ENCODE data around the gene FOXJ3.

The FOXJ3 gene

DNA sequence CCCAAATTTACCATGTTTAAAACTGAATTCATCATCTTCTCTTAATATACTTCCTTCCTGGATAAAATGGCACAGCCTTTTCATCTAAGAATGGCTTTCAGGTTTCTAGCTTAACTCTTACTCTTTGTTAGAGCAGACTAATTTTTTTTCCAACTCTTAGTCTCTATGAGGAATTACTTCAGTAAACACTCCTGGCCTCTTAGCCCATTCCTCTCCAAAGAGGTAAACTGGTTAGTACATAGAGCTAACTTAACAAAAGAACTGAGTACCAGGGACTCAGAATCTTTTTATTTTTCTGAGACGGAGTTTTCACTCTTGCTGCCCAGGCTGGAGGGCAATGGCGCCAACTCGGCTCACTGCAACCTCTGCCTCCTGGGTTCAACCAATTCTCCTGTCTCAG is 21.1 kb downstream of the FOXJ3 start:
- no peak overlapping the region for H3K4me3 ChIP-seq
- no peak overlapping the region for H3K27ac ChIP-seq

DNA sequence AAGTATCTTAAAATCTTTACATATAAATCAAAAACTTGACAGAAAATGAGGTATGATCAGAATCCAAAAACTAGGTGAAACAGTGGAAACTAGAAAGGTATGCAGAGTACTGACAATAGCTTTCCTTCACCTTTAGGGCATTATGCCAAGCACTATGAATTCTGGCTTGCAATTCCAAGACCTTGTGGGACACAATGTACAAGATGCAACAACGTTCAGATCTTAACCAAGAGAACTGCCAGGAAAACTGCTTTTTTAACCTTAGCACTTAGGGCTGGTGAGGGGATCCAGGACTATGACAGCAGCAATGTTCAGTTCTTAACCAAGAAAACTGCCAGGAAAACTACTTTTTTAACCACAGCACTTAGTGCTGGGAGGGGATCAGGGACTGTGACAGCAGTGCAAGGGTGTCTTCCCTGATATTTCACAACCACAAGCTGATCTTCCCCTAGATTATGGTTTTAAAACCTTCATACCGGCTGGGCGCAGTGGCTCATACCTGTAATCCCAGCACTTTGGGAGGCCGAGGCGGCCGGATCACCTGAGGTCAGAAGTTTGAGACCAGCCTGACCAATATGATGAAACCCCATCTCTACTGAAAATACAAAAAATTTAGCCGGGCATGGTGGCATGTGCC is 22.3 kb downstream of the FOXJ3 start:
- H3K27ac ChIP-seq: no peak overlapping the region
- no peak overlapping the region for H3K4me3 ChIP-seq

DNA sequence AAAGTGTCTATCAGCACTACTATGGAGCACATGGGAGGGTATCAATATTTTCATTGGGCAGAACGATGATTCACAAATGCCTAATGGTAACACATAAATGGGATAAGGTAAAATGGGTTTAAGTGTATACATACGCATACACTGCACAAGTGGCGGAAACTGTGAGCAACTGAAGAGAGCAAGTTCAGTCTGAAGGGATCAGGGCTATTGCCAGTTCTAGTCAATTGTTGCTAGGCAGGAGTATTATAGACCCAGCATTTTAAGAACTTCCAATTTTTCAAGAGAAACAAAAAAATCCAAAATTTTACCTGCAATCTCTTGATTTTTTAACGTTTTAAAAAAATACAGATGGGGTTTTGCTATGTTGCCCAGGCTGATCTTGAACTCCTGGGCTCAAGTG is 23.1 kb downstream of the FOXJ3 start:
- H3K4me3 ChIP-seq: no peak overlapping the region
- H3K27ac ChIP-seq: no peak overlapping the region

DNA sequence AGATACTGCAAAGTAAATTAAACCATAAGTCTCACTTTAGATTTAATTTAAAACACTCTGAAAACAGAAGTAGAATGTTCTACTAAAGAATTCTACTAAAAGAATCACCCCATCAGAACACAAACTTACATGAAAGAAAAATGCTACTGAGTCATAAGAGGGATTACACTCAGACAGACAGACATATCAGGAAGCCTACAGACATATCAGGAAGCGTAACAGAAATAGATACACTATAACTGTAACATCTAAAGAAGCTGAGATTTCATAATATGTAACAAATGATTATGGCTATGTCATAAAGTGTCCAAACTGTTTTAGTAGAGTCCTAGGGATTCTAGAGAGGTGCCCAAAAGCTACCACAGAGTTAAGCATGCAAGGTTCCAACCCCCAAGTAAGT is 23.9 kb downstream of the FOXJ3 start:
- Histone ChIP-seq H3K4me3 (no peak overlapping the region), H3K27ac (no peak overlapping the region)

DNA sequence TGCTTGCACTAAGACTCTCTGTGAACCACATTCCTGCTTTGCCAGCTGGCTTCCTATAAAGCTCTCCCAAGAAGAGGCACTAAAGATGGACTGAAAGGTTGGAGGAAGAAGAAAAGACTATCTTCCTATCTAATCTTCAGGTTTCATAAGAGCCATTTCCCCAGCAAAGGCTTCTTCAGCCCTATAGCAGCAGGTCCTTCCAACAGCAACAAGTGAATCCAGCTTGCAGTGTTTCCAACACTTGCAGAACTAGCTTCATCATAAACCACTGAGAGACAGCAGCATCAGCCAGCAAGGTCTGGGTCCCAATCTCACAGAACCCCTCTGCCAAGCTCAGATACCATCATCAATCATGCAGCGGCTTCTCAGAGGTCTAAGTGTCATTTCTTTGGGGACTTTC is 28.1 kb downstream of the FOXJ3 start:
- H3K4me3 ChIP-seq: no peak overlapping the region
- no peak overlapping the region for H3K27ac ChIP-seq

- no peak overlapping the region for H3K4me3 ChIP-seq
These were observed 29.4 kb downstream of the FOXJ3 start for GRCh38 chr1:42305639-42306038.

GRCh38 chr1:42302034-42302433 is 33.0 kb downstream of the FOXJ3 start:
- no peak overlapping the region for H3K4me3 ChIP-seq
- H3K27ac ChIP-seq: no peak overlapping the region

More at GRCh38 chr1:42305639-42306038, 29.4 kb downstream of the FOXJ3 start:
- no peak overlapping the region for H3K27ac ChIP-seq

DNA sequence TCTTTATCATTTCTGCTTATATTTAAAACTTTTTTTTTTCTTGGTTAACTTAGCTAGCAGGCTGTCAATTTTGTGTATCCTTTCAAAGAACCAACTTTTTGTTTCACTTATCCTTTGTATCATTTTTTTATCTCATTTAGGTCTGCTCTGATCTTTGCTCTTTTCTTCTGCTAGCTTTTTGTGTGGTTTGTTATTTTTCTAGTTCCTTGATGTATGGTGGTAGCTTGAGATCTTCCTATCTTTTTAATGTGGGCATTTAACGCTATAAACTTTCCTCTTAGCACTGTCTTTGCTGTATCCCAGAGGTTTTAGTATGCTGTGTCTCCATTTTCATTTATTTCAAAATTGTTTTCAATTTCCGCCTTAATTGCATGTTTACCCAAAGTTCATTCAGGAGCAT is 36.5 kb downstream of the FOXJ3 start:
- Histone ChIP-seq H3K27ac (no peak overlapping the region), H3K4me3 (no peak overlapping the region)

GRCh38 chr1:42295816-42296215 is 39.2 kb downstream of the FOXJ3 start:
- Histone ChIP-seq H3K27ac (no peak overlapping the region), H3K4me3 (no peak overlapping the region)

DNA sequence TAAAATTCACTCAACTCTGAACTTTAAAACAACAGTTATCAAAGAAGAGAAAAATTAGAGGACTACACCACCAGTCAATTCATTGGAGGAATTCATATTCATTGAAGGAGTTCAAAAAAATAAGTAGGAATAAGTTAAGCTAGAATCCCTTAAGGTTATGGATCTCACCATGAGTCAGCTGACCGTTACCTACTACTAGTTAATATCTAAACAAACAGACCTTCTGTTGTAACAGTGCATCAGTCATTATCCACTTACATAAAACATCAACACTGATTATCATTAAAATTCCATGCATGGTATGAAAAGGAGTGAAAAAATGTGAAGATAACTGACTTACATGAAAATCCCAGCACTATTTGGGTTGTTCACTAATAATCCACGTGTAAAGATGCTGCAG is 44.9 kb downstream of the FOXJ3 start:
- H3K27ac ChIP-seq: no peak overlapping the region
- H3K4me3 ChIP-seq: no peak overlapping the region

- H3K4me3 ChIP-seq: no peak overlapping the region
- H3K27ac ChIP-seq: no peak overlapping the region
These were observed 46.6 kb downstream of the FOXJ3 start for GRCh38 chr1:42288311-42288985.

GRCh38 chr1:42282867-42283583 is 52.0 kb downstream of the FOXJ3 start:
- Histone ChIP-seq H3K27ac (peak overlapping the region in 1 of 21 experiments; percentile 29), H3K4me3 (no peak overlapping the region)

GRCh38 chr1:42282024-42282579 is 52.9 kb downstream of the FOXJ3 start:
- H3K4me3 ChIP-seq: no peak overlapping the region

DNA sequence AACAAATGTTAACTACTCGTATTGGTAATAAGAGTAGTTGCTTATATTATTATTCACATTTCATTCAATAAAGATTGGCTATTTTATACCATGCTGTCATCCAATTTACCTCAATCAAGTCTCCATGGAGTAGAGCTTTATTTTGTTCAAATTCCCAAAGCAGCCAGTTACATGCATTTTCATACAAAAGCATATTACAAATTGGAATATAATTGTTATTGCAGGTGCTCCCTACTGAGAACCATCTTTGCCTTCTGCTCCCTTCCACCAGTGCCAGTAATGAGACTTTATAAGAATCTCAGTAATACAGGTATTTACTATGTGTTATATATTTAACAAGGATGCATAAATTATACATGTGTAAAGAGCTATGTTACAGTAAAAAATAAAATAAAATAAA is 54.2 kb downstream of the FOXJ3 start:
- H3K27ac ChIP-seq: no peak overlapping the region
- H3K4me3 ChIP-seq: no peak overlapping the region

More at GRCh38 chr1:42282024-42282579, 52.9 kb downstream of the FOXJ3 start:
- peak overlapping the region in 1 of 21 experiments; percentile 29 for H3K27ac ChIP-seq

DNA sequence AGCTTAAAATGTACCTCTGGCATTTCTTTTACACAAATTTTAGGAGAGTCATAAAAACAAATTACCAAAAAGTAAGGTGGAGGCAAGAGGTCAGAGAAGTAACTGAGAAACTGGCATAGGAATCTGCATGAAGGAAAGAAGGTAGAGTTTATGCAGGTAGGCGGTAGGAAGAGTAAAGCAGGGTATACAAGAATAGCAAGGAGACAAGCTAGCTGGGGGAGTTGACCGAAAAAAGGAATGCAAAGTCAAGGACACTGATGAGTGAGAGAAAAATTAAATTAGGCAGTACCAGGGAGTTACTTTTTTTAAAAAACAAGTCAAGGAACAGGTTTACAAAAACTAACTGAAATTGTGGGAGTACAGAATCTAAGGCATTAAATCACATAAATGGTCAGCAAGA is 56.0 kb downstream of the FOXJ3 start:
- no peak overlapping the region for H3K4me3 ChIP-seq
- H3K27ac ChIP-seq: no peak overlapping the region

DNA sequence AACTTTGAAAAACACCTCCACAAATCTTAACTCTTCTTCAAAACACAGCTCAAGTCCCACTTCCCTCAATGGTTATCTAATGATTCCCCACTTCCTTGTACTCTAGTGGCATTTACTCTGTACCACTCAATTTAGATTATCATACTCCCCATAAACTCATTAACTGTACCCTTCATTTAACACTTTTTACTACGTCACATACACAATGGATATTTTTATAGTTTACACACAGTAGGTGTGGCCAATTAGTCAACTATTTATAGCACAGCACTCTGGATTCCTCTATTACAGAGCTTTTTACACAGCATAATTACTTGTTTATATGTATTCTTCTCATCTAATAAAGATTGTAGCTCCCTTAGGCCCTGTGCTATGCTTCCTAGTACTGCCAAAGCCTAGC is 62.1 kb downstream of the FOXJ3 start:
- no peak overlapping the region for H3K27ac ChIP-seq
- no peak overlapping the region for H3K4me3 ChIP-seq

DNA sequence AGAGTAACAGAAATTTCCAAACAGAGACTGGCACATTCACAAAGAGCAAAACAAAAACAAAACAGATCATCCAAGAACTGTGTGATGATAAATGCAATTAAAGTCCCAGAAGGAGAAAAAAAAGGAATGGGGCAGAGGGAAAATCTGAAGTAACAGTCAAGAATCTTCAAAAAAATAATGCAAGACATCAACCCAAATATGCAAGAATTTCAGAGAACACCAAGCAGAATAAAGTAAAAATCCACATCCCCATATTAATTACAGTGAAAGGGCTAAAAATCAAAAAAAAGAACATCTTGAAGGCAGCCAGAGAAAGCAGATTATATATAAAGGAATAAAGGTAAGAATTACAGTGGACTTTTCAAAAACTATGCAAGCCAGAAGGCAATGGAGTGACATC is 67.1 kb downstream of the FOXJ3 start:
- Histone ChIP-seq H3K27ac (no peak overlapping the region), H3K4me3 (no peak overlapping the region)

- no peak overlapping the region for H3K4me3 ChIP-seq
- H3K27ac ChIP-seq: no peak overlapping the region
These were observed 68.5 kb downstream of the FOXJ3 start for GRCh38 chr1:42266253-42267135.

GRCh38 chr1:42264511-42265190 is 70.4 kb downstream of the FOXJ3 start:
- no peak overlapping the region for H3K27ac ChIP-seq
- H3K4me3 ChIP-seq: no peak overlapping the region
